Amniotic epithelial cell (primary cell): ENCODE data around the gene USP24.
A peak's percentile ranks its signal among the peaks of the same experiment; 100 is the strongest.

ENCODE experiments used
- DNase-seq: peaks from one replicate; pipeline ENCODE4 v3.0.0-alpha.2; 2010; ENCODE audit warnings: low read depth

The USP24 gene

GRCh38 chr1:55054396-55054795 is 160.8 kb downstream of the USP24 start:
- no peak for DNase-seq

GRCh38 chr1:55053265-55053954 is 161.8 kb downstream of the USP24 start:
- peak; percentile 81 for DNase-seq

- no peak for DNase-seq
Measured at GRCh38 chr1:55052221-55053142, 162.7 kb downstream of the USP24 start.

GRCh38 chr1:55051621-55052020 is 163.5 kb downstream of the USP24 start:
- DNase-seq: no peak

- DNase-seq: no peak
Measured at GRCh38 chr1:55051169-55051568, 164.0 kb downstream of the USP24 start.

- peak; percentile 68 for DNase-seq
Measured at GRCh38 chr1:55050283-55050682, 164.9 kb downstream of the USP24 start.

GRCh38 chr1:55049914-55050278 is 165.3 kb downstream of the USP24 start:
- peak; percentile 91 for DNase-seq

- no peak for DNase-seq
Measured at GRCh38 chr1:55049271-55049913, 165.8 kb downstream of the USP24 start.

GRCh38 chr1:55048453-55049270 is 166.5 kb downstream of the USP24 start:
- no peak for DNase-seq

GRCh38 chr1:55047611-55048010 is 167.6 kb downstream of the USP24 start:
- DNase-seq: no peak

GRCh38 chr1:55046871-55047270 is 168.3 kb downstream of the USP24 start:
- no peak for DNase-seq

- DNase-seq: no peak
Measured at GRCh38 chr1:55045430-55045829, 169.7 kb downstream of the USP24 start.

GRCh38 chr1:55044617-55045397 is 170.4 kb downstream of the USP24 start:
- DNase-seq: no peak

- DNase-seq: no peak
Measured at GRCh38 chr1:55043726-55044125, 171.4 kb downstream of the USP24 start.

GRCh38 chr1:55043011-55043410 is 172.2 kb downstream of the USP24 start:
- DNase-seq: peak; percentile 36

- DNase-seq: no peak
Measured at GRCh38 chr1:55041613-55042012, 173.6 kb downstream of the USP24 start.

GRCh38 chr1:55040933-55041494 is 174.2 kb downstream of the USP24 start:
- no peak for DNase-seq

- no peak for DNase-seq
Measured at GRCh38 chr1:55040083-55040932, 174.9 kb downstream of the USP24 start.

- DNase-seq: no peak
Measured at GRCh38 chr1:55039342-55040082, 175.7 kb downstream of the USP24 start, which contains the start of gene PCSK9. Gene PCSK9, plus strand, starts transcription at chr1:55039548. Its CDS starts 290 bp downstream, at chr1:55039838.
